Measurements from ENCODE around the gene TNFSF10. TPM values are rescaled to one million over a fixed set of nuclear protein-coding genes. Genes with fewer than 3 reads are reported as not detected.

The TNFSF10 gene
- total RNA-seq = 7.9 and 191 TPM in 2 replicates

GRCh38 chr3:172522871-172523818, at the start of gene TNFSF10:
TSS of gene TNFSF10 (minus strand) at chr3:172523430. CDS start at chr3:172523384, 46 bp downstream.

Other genes with a start within 250 kb of the TNFSF10 start
- gene GHSR, start 75.0 kb downstream of the TNFSF10 start, total RNA-seq = not detected in 2 replicates
- 4.8 and 10.3 TPM in 2 replicates for gene NCEH1, start 187.6 kb upstream of the TNFSF10 start, total RNA-seq
- 9.3 and 16.1 TPM in 2 replicates for gene ECT2, start 227.3 kb upstream of the TNFSF10 start, total RNA-seq

Data from nasal cavity respiratory epithelium epithelial cell of viscerocranial mucosa (primary cell).